Peyer's patch (tissue), 4 donors: ENCODE results near the gene DNAH17.

Source experiments
- POLR2A ChIP-seq, 2 donors: fragments of 450-650 bp; IDR thresholded peaks; one replicate each; pipeline ENCODE4 v1.5.1; 2017; ENCODE audit warnings: antibody characterized with exemption in 2 of 2, mild to moderate bottlenecking in 2 of 2, moderate library complexity in 2 of 2
- TF ChIP-seq, protein P1 (sequence below), 6 experiments: fragments of 450-650 bp in 4 of 6; fragments of 200-600 bp in 2 of 6; sonication (generic) in 1 of 6; IDR thresholded peaks; one replicate each; pipeline ENCODE4 v1.5.1; 2017 to 2019; ENCODE audit warnings: antibody characterized with exemption in 6 of 6, mild to moderate bottlenecking in 3 of 6, moderate library complexity in 1 of 6

DNA sequence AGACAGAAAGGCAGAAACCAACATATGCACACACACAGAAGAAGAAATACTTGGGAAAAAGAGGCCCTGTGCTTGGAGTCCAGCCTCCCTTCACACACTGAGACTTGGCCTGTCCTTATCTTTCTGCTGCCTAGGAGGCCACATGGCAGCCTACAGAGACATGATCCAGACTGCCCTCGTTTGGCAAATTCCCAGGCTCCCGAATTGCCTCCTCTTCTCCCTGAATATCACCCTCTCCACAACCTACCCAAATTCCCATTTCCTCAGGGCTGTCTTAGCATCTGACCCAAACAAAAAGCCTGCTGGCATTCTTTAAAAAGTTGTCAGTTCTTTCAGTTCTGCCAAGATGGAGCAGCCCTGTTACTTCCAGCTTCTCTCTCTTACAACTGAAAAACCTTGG is 59.8 kb downstream of the DNAH17 start:
- TF ChIP-seq, protein P1, sequence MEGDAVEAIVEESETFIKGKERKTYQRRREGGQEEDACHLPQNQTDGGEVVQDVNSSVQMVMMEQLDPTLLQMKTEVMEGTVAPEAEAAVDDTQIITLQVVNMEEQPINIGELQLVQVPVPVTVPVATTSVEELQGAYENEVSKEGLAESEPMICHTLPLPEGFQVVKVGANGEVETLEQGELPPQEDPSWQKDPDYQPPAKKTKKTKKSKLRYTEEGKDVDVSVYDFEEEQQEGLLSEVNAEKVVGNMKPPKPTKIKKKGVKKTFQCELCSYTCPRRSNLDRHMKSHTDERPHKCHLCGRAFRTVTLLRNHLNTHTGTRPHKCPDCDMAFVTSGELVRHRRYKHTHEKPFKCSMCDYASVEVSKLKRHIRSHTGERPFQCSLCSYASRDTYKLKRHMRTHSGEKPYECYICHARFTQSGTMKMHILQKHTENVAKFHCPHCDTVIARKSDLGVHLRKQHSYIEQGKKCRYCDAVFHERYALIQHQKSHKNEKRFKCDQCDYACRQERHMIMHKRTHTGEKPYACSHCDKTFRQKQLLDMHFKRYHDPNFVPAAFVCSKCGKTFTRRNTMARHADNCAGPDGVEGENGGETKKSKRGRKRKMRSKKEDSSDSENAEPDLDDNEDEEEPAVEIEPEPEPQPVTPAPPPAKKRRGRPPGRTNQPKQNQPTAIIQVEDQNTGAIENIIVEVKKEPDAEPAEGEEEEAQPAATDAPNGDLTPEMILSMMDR (IDR thresholded peaks at IDR 0.05): no peak
- TF ChIP-seq POLR2A (IDR thresholded peaks at IDR 0.05): no peak
